GM23338 (cell line): ENCODE measurements around the gene NOX5. TPM values are rescaled to one million over a fixed set of nuclear protein-coding genes. Genes with fewer than 3 reads are reported as not detected.

Experiments used
- ATAC-seq: fragments of 200-7000 bp; cut with Tn5 transposase; 3 replicates; pipeline ENCODE4 v1.9.1; 2020
- DNase-seq: peaks from one replicate; pipeline ENCODE4 v3.0.0-alpha.2; 2015; ENCODE audit warnings: low spot score
- H2AFZ ChIP-seq: fragments of 200-600 bp; sonication (generic); 2 replicates; pipeline ENCODE4 v1.8.0; 2016; ENCODE audit warnings: antibody characterized with exemption, mild to moderate bottlenecking, moderate library complexity
- H3F3A ChIP-seq: fragments of 200-600 bp; sonication (generic); replicated peaks from 2 replicates; pipeline ENCODE4 v1.8.0; 2017; ENCODE audit warnings: antibody characterized with exemption, mixed run types, low read depth
- H3K27ac ChIP-seq: fragments of 200-600 bp; sonication (generic); 2 replicates; pipeline ENCODE4 v1.6.1; 2016; ENCODE audit warnings: low read depth
- H3K27me3 ChIP-seq: fragments of 200-600 bp; sonication (generic); 2 replicates; pipeline ENCODE4 v1.8.0; 2016; ENCODE audit warnings: mild to moderate bottlenecking, mixed run types, moderate library complexity; ENCODE audit not compliant: insufficient read depth
- H3K36me3 ChIP-seq: fragments of 200-600 bp; sonication (generic); 2 replicates; pipeline ENCODE4 v1.8.0; 2016; ENCODE audit warnings: mild to moderate bottlenecking; ENCODE audit not compliant: insufficient read depth
- H3K4me1 ChIP-seq: fragments of 200-600 bp; sonication (generic); 2 replicates; pipeline ENCODE4 v1.8.0; 2016; ENCODE audit warnings: mild to moderate bottlenecking, moderate library complexity; ENCODE audit not compliant: insufficient read depth
- H3K4me2 ChIP-seq: fragments of 200-600 bp; sonication (generic); 2 replicates; pipeline ENCODE4 v1.7.1; 2017; ENCODE audit warnings: mixed run types
- H3K4me3 ChIP-seq: fragments of 200-600 bp; sonication (generic); 2 replicates; pipeline ENCODE4 v1.6.1; 2016; ENCODE audit warnings: mixed run types
- H3K79me2 ChIP-seq: fragments of 200-600 bp; sonication (generic); replicated peaks from 2 replicates; pipeline ENCODE4 v1.8.0; 2017; ENCODE audit warnings: mild to moderate bottlenecking; ENCODE audit not compliant: insufficient read depth
- H3K9me2 ChIP-seq: fragments of 200-600 bp; sonication (generic); 2 replicates; pipeline ENCODE4 v1.8.0; 2017; ENCODE audit not compliant: insufficient read depth
- H4K20me1 ChIP-seq: fragments of 200-600 bp; sonication (generic); replicated peaks from 2 replicates; pipeline ENCODE4 v1.8.0; 2017; ENCODE audit warnings: mild to moderate bottlenecking; ENCODE audit not compliant: insufficient read depth
- H3K27ac Mint-ChIP-seq: 2 replicates; pipeline ENCODE4 v1.8.0; 2020; ENCODE audit warnings: inconsistent platforms, mild to moderate bottlenecking, moderate library complexity, mixed read lengths
- H3K27me3 Mint-ChIP-seq: 3 replicates; pipeline ENCODE4 v1.8.0; 2022; ENCODE audit warnings: low read depth, mild to moderate bottlenecking, moderate library complexity, mixed read lengths, inconsistent platforms; ENCODE audit not compliant: insufficient read depth, poor library complexity
- H3K36me3 Mint-ChIP-seq: 3 replicates; pipeline ENCODE4 v1.8.0; 2021; ENCODE audit warnings: low read depth, mild to moderate bottlenecking, inconsistent platforms, moderate library complexity, mixed read lengths
- H3K4me1 Mint-ChIP-seq: 3 replicates; pipeline ENCODE4 v1.8.0; 2020; ENCODE audit warnings: mild to moderate bottlenecking, inconsistent platforms, mixed read lengths
- H3K4me3 Mint-ChIP-seq: 3 replicates; pipeline ENCODE4 v1.8.0; 2021; ENCODE audit warnings: moderate library complexity, mild to moderate bottlenecking, inconsistent platforms, mixed read lengths
- H3K9me3 Mint-ChIP-seq: 3 replicates; pipeline ENCODE4 v1.8.0; 2020; ENCODE audit warnings: moderate library complexity, mild to moderate bottlenecking, inconsistent platforms, mixed read lengths
- CTCF ChIP-seq, 2 experiments: fragments of 200-600 bp in 1 of 2; sonication (generic) in 1 of 2; conservative IDR thresholded peaks; 2 replicates each; pipeline versions ENCODE4 v1.5.1 to v1.6.1; 2016 to 2017; ENCODE audit warnings: antibody characterized with exemption in 2 of 2, low read depth in 2 of 2, mild to moderate bottlenecking in 2 of 2, moderate library complexity in 1 of 2
- JUNB ChIP-seq: IDR thresholded peaks from one replicate; pipeline ENCODE4 v1.6.1; 2016; ENCODE audit warnings: antibody characterized with exemption; ENCODE audit not compliant: unreplicated experiment
- POLR2AphosphoS5 ChIP-seq: IDR thresholded peaks from 2 replicates; pipeline ENCODE4 v1.6.1; 2016; ENCODE audit warnings: antibody characterized with exemption, low read depth
- REST ChIP-seq: IDR thresholded peaks from one replicate; pipeline ENCODE4 v1.6.1; 2018; ENCODE audit warnings: antibody characterized with exemption; ENCODE audit not compliant: unreplicated experiment
- ZNF331 ChIP-seq: fragments of 250-450 bp; sonication (Bioruptor Pico); IDR thresholded peaks from 2 replicates; pipeline ENCODE4 v1.5.0; 2020; ENCODE audit warnings: low read depth, mild to moderate bottlenecking, moderate library complexity
- polyA plus RNA-seq: library from polyadenylated mRNA; unstranded; fragments of >200 nt; fragmentation: Nextera tagmentation; extraction: Ambion mirVana; gene quantifications from 2 replicates; pipeline ENCODE4 v1.2.1, GENCODE V29; 2016
- total RNA-seq: library from RNA; depleted of rRNA; stranded (reverse); fragments of >200 nt; shearing (Covaris generic); gene quantifications from 2 replicates; pipeline ENCODE4 v1.2.3, GENCODE V29; 2014

The NOX5 gene
- total and polyA plus RNA-seq, 2 experiments from 2014 or later, result 0.03 TPM; not detected in 1

GRCh38 chr15:69060744-69061143, 46.2 kb downstream of the NOX5 start (continued):
- TF ChIP-seq CTCF (conservative IDR thresholded peaks at IDR 0.05; ENCODE audit: low read depth in 2 of 2) (no peak), REST (no peak), POLR2AphosphoS5 (no peak), JUNB (no peak), ZNF331 (CRISPR knock-in tag) (no peak)

- Mint-ChIP-seq H3K27ac (no peak overlapping the region), H3K36me3 (no peaks in the 10 kb centered on the region), H3K4me3 (no peak overlapping the region), H3K9me3 (no peaks in the 10 kb centered on the region), H3K27me3 (peaks cover 14% of the 10 kb centered on the region), H3K4me1 (peaks cover 25% of the 10 kb centered on the region)
- H3K27ac ChIP-seq, result no peak overlapping the region
- no peak overlapping the region; the same call in 1 of the 2 replicates for H2AFZ ChIP-seq
- DNase-seq, result peak; percentile 23
- H3K4me3 ChIP-seq, result no peak overlapping the region
- H3K4me2 ChIP-seq, result no peak overlapping the region
- H3K79me2 ChIP-seq, result no peaks in the 10 kb centered on the region
- 0 out of 2 replicates have a peak, but pooled peaks cover 1% of the 10 kb centered on the region for H3K9me2 ChIP-seq
- peaks cover 9% of the 10 kb centered on the region for H3K4me1 ChIP-seq
- no peaks in the 10 kb centered on the region for H4K20me1 ChIP-seq
- no peaks in the 10 kb centered on the region for H3K27me3 ChIP-seq
- peak; percentile 24 for ATAC-seq
- H3F3A ChIP-seq, result 0 out of 2 replicates have a peak, but pooled peaks cover 3% of the 10 kb centered on the region
- 0 out of 4 replicates have a peak, but pooled peaks have one; percentile 13 to 23 for TF ChIP-seq CTCF (conservative IDR thresholded peaks at IDR 0.05; ENCODE audit: low read depth in 2 of 2)
- no peak for TF ChIP-seq POLR2AphosphoS5
- H3K36me3 ChIP-seq, result no peaks in the 10 kb centered on the region
Observed at GRCh38 chr15:69061414-69061842, 46.9 kb downstream of the NOX5 start.
